ENCODE measurements around the gene ANKRD44.
"Not testable (repeated sequence)": the region's sequence is repeated elsewhere in the genome, so short reads cannot be mapped to it uniquely, and the experiment has no call there.

The ANKRD44 gene

GRCh38 chr2:197310271-197310985, at the start of gene ANKRD44:
TSS of gene ANKRD44 (minus strand) at chr2:197310780. CDS start at chr2:197310604, 176 bp downstream.
- DNase-seq, result peak; percentile 81

- no peak for DNase-seq
These were observed 49.3 kb upstream of the ANKRD44 start for GRCh38 chr2:197359859-197360258.

GRCh38 chr2:197358931-197359330, 48.4 kb upstream of the ANKRD44 start:
- peak; percentile 41 for DNase-seq

- no peak for DNase-seq
These were observed 47.4 kb upstream of the ANKRD44 start for GRCh38 chr2:197357986-197358385.

GRCh38 chr2:197356136-197356535, 45.6 kb upstream of the ANKRD44 start:
- no peak for DNase-seq

- DNase-seq, result no peak
These were observed 43.6 kb upstream of the ANKRD44 start for GRCh38 chr2:197354169-197354558.

- no peak for DNase-seq
These were observed 43.0 kb upstream of the ANKRD44 start for GRCh38 chr2:197353393-197354168.

- no peak for DNase-seq
These were observed 39.1 kb upstream of the ANKRD44 start for GRCh38 chr2:197349699-197350098.

- DNase-seq, result no peak
These were observed 38.3 kb upstream of the ANKRD44 start for GRCh38 chr2:197348721-197349360.

- no peak for DNase-seq
These were observed 35.3 kb upstream of the ANKRD44 start for GRCh38 chr2:197345846-197346370.

GRCh38 chr2:197343968-197344367, 33.4 kb upstream of the ANKRD44 start:
- not testable (repeated sequence) for DNase-seq

GRCh38 chr2:197340591-197340990, 30.0 kb upstream of the ANKRD44 start:
- no peak for DNase-seq

- no peak for DNase-seq
These were observed 29.1 kb upstream of the ANKRD44 start for GRCh38 chr2:197339496-197340220.

GRCh38 chr2:197339016-197339415, 28.4 kb upstream of the ANKRD44 start:
- DNase-seq, result no peak

- DNase-seq, result no peak
These were observed 22.1 kb upstream of the ANKRD44 start for GRCh38 chr2:197332641-197333040.

GRCh38 chr2:197328461-197328860, 17.9 kb upstream of the ANKRD44 start:
- DNase-seq, result no peak

GRCh38 chr2:197327472-197328098, 17.0 kb upstream of the ANKRD44 start:
- no peak for DNase-seq

GRCh38 chr2:197327073-197327471, 16.5 kb upstream of the ANKRD44 start:
- DNase-seq, result no peak

- no peak for DNase-seq
These were observed 14.2 kb upstream of the ANKRD44 start for GRCh38 chr2:197324801-197325200.

- no peak for DNase-seq
These were observed 12.4 kb upstream of the ANKRD44 start for GRCh38 chr2:197322724-197323720.

- DNase-seq, result no peak
These were observed 11.6 kb upstream of the ANKRD44 start for GRCh38 chr2:197322143-197322542.
